ENCODE measurements around the gene NT5DC1.

NT5DC1 gene

GRCh38 chr6:116100419-116101301 lies at the start of gene NT5DC1:
Gene NT5DC1 (plus strand): TSS chr6:116100853. CDS start chr6:116100931, 78 bp downstream.
- peak; percentile 24 for DNase-seq

- DNase-seq: no peak
Measured at GRCh38 chr6:116051244-116051643, 49.4 kb upstream of the NT5DC1 start.

- DNase-seq: no peak
Measured at GRCh38 chr6:116055513-116055912, 45.1 kb upstream of the NT5DC1 start.

- no peak for DNase-seq
Measured at GRCh38 chr6:116057766-116058165, 42.9 kb upstream of the NT5DC1 start.

- DNase-seq: no peak
Measured at GRCh38 chr6:116059713-116060571, 40.7 kb upstream of the NT5DC1 start.

GRCh38 chr6:116060572-116061283 lies 39.9 kb upstream of the NT5DC1 start, which contains the start of gene FRK:
Gene FRK (minus strand): TSS chr6:116060891. CDS start chr6:116060311, 580 bp downstream.
- DNase-seq: no peak

- no peak for DNase-seq
Measured at GRCh38 chr6:116062496-116062895, 38.2 kb upstream of the NT5DC1 start.

GRCh38 chr6:116064666-116065065 lies 36.0 kb upstream of the NT5DC1 start:
- no peak for DNase-seq

- DNase-seq: no peak
Measured at GRCh38 chr6:116066789-116067188, 33.9 kb upstream of the NT5DC1 start.

GRCh38 chr6:116070101-116070500 lies 30.6 kb upstream of the NT5DC1 start:
- no peak for DNase-seq

GRCh38 chr6:116070616-116071389 lies 29.9 kb upstream of the NT5DC1 start:
- DNase-seq: no peak

GRCh38 chr6:116072368-116072767 lies 28.3 kb upstream of the NT5DC1 start:
- DNase-seq: no peak

- DNase-seq: no peak
Measured at GRCh38 chr6:116073765-116074440, 26.8 kb upstream of the NT5DC1 start.

GRCh38 chr6:116074732-116075390 lies 25.8 kb upstream of the NT5DC1 start:
- no peak for DNase-seq

- DNase-seq: no peak
Measured at GRCh38 chr6:116078522-116078921, 22.1 kb upstream of the NT5DC1 start.

- DNase-seq: no peak
Measured at GRCh38 chr6:116078945-116079344, 21.7 kb upstream of the NT5DC1 start.

GRCh38 chr6:116083052-116083451 lies 17.6 kb upstream of the NT5DC1 start:
- no peak for DNase-seq

GRCh38 chr6:116084284-116084683 lies 16.4 kb upstream of the NT5DC1 start:
- no peak for DNase-seq

- no peak for DNase-seq
Measured at GRCh38 chr6:116087437-116088027, 13.1 kb upstream of the NT5DC1 start.

- DNase-seq: no peak
Measured at GRCh38 chr6:116088946-116089345, 11.7 kb upstream of the NT5DC1 start.

GRCh38 chr6:116090251-116090650 lies 10.4 kb upstream of the NT5DC1 start:
- no peak for DNase-seq

All from NCI-H446 treated with DMSO at 0.1 percent for 48 hours (cell line).